HUES6 (cell line): Measurements from ENCODE around the gene MGAT3.

Experiments used
- H3K27ac ChIP-seq: 2 replicates; pipeline ENCODE4 v1.7.0; 2013; ENCODE audit warnings: low read depth, mild to moderate bottlenecking, low read length, inconsistent platforms
- H3K27me3 ChIP-seq: 2 replicates; pipeline ENCODE4 v1.6.1; 2013; ENCODE audit warnings: low read length; ENCODE audit not compliant: control insufficient read depth, insufficient read depth
- H3K36me3 ChIP-seq: 2 replicates; pipeline ENCODE4 v1.6.1; 2013; ENCODE audit warnings: low read length; ENCODE audit not compliant: control insufficient read depth, insufficient read depth
- H3K4me1 ChIP-seq: 2 replicates; pipeline ENCODE4 v1.6.1; 2013; ENCODE audit warnings: low read length; ENCODE audit not compliant: control insufficient read depth, insufficient read depth
- H3K4me3 ChIP-seq: 2 replicates; pipeline ENCODE4 v1.5.1; 2013; ENCODE audit warnings: low read depth, low read length
- H3K9ac ChIP-seq: one replicate; pipeline ENCODE4 v1.6.1; 2013; ENCODE audit warnings: mild to moderate bottlenecking, low read length
- H3K9me3 ChIP-seq: 2 replicates; pipeline ENCODE4 v1.6.1; 2013; ENCODE audit warnings: low read depth, low read length; ENCODE audit not compliant: control insufficient read depth, insufficient read depth

MGAT3 gene

DNA sequence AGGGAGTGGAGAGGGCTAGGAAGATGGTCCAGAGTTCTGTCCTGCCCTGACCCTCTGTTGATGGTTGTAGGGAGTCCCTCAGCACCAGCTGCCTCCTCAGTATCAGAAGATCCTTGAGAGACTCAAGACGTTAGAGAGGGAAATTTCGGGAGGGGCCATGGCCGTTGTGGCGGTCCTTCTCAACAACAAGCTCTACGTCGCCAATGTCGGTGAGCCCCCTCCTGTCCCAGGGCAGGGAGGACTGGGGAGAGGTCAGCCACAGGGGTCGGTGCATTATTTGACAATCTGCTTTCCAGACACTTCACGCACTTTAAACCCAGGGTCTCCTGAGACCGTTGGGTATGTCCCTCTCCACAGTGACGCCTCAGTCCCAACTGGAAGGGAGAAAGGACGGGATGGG, 39.2 kb upstream of the MGAT3 start:
- H3K4me1 ChIP-seq: no peaks in the 10 kb centered on the region
- peaks cover 74% of the 10 kb centered on the region for H3K36me3 ChIP-seq
- no peak overlapping the region for H3K9ac ChIP-seq
- H3K4me3 ChIP-seq: no peak overlapping the region
- H3K27me3 ChIP-seq: no peaks in the 10 kb centered on the region
- no peak overlapping the region for H3K27ac ChIP-seq
- no peaks in the 10 kb centered on the region for H3K9me3 ChIP-seq

DNA sequence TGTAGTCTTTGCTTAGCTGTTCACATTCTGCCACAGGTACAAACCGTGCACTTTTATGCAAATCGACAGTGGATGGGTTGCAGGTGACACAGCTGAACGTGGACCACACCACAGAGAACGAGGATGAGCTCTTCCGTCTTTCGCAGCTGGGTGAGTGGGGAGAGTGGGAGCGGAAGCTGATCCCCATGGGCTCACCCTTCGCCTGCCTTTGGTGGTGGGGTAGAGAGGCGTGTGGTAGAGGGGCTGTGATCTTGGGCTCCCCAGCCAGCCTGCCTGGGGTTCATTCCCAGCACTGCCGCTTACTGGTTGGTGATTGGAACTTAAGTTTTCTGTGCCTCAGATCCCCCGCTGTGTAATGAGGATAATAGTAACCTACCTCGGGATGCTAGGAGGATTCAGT, 38.1 kb upstream of the MGAT3 start:
- no peak overlapping the region for H3K9ac ChIP-seq
- no peaks in the 10 kb centered on the region for H3K9me3 ChIP-seq
- H3K4me3 ChIP-seq: no peak overlapping the region
- no peaks in the 10 kb centered on the region for H3K4me1 ChIP-seq
- H3K27ac ChIP-seq: no peak overlapping the region
- H3K27me3 ChIP-seq: no peaks in the 10 kb centered on the region
- peaks cover 80% of the 10 kb centered on the region for H3K36me3 ChIP-seq

DNA sequence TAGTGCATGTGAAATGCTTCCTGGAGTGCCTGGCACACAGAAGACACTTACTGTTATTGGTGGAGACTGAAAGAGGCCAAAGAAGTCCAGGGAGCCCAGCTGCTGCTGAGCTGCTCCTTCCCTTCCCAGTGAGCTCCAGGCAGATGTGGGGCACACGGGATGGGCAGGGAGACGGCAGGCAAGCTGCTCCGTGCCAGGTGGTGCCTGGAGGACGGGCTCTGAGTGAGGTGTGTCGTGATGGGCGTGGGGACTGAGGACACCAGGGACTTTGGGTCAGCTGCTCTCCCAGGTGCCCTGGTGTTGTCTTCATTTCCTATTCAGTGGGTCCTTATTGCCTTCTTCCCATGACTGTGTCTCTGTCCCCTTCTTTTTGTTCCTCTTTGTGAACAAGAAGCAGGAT, 37.7 kb upstream of the MGAT3 start:
- H3K9ac ChIP-seq: no peak overlapping the region
- H3K4me3 ChIP-seq: no peak overlapping the region
- peaks cover 84% of the 10 kb centered on the region for H3K36me3 ChIP-seq
- no peaks in the 10 kb centered on the region for H3K9me3 ChIP-seq
- H3K27me3 ChIP-seq: no peaks in the 10 kb centered on the region
- H3K27ac ChIP-seq: no peak overlapping the region
- no peaks in the 10 kb centered on the region for H3K4me1 ChIP-seq

DNA sequence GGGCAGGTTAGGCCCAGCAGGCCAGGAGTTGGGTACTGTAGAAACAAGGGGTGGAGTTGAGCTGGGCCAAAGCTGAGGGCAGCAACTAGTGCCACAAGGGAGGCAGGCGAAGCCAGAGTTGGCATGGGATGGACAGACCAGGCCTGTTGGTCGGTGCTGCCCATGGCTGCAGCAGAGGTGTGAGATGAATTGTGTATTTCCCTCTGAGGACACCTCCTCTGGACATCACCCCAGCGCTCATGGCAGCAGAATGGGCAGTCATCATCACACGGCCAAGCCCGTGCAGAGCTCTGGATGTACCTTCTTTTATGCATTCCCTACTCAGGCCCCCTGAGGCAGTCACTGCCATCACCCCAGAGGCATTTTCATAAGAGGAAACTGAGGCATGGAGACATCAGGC, 36.9 kb upstream of the MGAT3 start:
- Histone ChIP-seq H3K9ac (no peak overlapping the region), H3K4me3 (no peak overlapping the region), H3K27ac (no peak overlapping the region), H3K4me1 (no peaks in the 10 kb centered on the region), H3K36me3 (peaks cover 86% of the 10 kb centered on the region), H3K9me3 (no peaks in the 10 kb centered on the region), H3K27me3 (no peaks in the 10 kb centered on the region)

DNA sequence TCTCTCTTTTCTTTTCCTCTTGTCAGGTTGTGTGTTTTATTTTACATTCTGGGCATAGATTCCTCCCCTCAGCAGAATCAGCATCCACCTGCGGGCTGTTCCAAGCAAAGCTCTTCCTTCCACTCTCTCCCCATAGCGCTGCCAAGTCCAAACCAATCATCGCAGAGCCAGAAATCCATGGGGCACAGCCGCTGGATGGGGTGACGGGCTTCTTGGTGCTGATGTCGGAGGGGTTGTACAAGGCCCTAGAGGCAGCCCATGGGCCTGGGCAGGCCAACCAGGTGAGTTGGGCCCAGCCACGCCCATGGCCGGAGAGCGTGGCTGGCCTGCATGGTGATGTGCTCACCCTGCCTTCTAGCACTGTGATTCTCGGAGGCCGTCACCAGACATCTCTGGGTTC, 35.1 kb upstream of the MGAT3 start:
- H3K36me3 ChIP-seq: peaks cover 77% of the 10 kb centered on the region

DNA sequence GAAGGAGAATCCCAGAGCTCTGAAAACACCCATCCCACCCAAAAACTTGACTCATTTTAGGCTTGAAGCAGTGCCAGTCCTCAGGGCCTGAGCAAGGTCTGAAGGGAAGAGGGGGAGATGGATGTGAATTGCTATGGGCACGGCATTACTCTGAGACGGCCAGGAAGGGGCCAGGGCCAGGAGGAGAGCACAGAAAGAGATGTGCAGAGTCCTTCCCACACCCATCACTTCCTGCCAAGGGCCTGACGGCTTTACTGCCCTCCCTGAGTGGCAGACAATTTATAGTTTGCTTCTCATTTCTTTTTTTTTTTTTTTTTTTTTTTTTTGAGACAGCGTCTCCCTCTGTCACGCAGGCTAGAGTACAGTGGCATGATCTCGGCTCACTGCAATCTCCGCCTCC, 34.7 kb upstream of the MGAT3 start:
- H3K4me3 ChIP-seq: no peak overlapping the region
- H3K27me3 ChIP-seq: no peaks in the 10 kb centered on the region
- no peaks in the 10 kb centered on the region for H3K9me3 ChIP-seq
- H3K36me3 ChIP-seq: peaks cover 77% of the 10 kb centered on the region
- H3K4me1 ChIP-seq: peaks cover 10% of the 10 kb centered on the region; the same call in 1 of the 2 replicates
- H3K9ac ChIP-seq: no peak overlapping the region
- no peak overlapping the region for H3K27ac ChIP-seq

More for the DNA sequence above, 35.1 kb upstream of the MGAT3 start:
- Histone ChIP-seq H3K9me3 (no peaks in the 10 kb centered on the region), H3K27ac (no peak overlapping the region), H3K27me3 (no peaks in the 10 kb centered on the region), H3K4me1 (peaks cover 6% of the 10 kb centered on the region; the same call in 1 of the 2 replicates), H3K4me3 (no peak overlapping the region), H3K9ac (no peak overlapping the region)

DNA sequence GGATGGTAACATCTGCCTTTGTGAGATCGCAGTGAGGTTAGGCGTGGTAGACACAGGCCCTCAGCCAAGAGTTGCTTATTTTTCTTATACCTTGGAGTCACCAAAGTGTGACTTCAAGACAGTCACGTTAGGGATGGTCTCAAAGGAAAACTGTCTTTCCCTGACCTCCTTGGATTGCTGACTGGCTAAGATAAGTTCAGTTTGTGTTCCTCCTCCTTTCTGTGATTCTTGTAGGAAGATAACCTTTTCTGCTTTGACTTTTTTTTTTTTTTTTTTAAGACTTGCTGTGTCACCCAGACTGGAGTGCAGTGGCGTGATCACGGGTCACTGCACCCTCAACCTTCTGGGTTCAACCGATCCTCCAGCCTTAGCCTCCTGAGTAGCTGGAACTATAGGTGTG, 34.1 kb upstream of the MGAT3 start:
- peaks cover 17% of the 10 kb centered on the region for H3K4me1 ChIP-seq
- peaks cover 77% of the 10 kb centered on the region for H3K36me3 ChIP-seq
- no peak overlapping the region for H3K27ac ChIP-seq
- no peaks in the 10 kb centered on the region for H3K9me3 ChIP-seq
- no peak overlapping the region for H3K4me3 ChIP-seq
- no peak overlapping the region for H3K9ac ChIP-seq
- H3K27me3 ChIP-seq: no peaks in the 10 kb centered on the region

DNA sequence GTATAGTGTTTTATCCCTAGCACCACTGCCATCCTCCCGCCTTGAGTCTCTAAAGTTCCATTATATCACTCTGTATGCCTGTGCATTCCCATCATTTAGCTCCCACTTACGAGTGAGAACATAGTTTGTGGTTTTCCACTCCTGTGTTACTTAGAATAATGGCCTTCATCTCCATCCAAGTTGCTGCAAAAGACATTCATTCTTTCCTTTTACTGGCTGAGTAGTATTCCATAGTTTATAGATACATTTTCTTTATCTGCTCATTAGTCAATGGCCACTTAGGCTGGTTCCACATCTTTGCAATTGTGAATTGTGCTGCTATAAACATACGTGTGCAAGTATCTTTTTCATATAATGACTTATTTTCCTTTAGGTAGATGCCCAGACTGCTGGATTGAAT, 32.8 kb upstream of the MGAT3 start:
- Histone ChIP-seq H3K27ac (no peak overlapping the region), H3K36me3 (peaks cover 67% of the 10 kb centered on the region), H3K4me3 (no peak overlapping the region), H3K9me3 (no peaks in the 10 kb centered on the region), H3K27me3 (no peaks in the 10 kb centered on the region), H3K4me1 (peaks cover 29% of the 10 kb centered on the region), H3K9ac (no peak overlapping the region)

DNA sequence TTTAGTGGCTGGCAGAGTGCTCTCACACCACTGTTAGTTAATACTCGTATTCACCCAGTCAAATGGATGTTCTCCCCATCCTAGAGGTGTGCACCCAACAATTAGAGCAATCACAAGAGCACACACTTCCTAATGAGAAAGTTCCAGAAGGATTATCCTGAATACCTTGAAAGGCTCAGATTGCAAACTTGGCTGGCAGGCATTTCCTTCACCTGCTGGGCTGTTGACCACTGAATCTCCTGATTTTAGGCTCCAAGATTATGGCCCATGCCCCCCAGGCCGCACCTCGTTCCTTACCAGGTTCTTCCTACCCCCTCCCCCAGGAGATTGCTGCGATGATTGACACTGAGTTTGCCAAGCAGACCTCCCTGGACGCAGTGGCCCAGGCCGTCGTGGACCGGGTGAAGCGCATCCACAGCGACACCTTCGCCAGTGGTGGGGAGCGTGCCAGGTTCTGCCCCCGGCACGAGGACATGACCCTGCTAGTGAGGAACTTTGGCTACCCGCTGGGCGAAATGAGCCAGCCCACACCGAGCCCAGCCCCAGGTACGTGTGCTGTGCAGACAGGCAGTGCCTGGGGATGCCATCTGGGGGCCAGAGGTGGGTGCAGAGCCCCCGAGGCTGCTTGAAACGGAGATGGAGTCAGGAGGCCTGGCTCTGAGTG, 30.3 kb upstream of the MGAT3 start:
- Histone ChIP-seq H3K27ac (no peak overlapping the region), H3K4me3 (no peak overlapping the region), H3K27me3 (no peaks in the 10 kb centered on the region), H3K4me1 (peaks cover 44% of the 10 kb centered on the region), H3K9ac (no peak overlapping the region), H3K9me3 (no peaks in the 10 kb centered on the region), H3K36me3 (peaks cover 58% of the 10 kb centered on the region)

DNA sequence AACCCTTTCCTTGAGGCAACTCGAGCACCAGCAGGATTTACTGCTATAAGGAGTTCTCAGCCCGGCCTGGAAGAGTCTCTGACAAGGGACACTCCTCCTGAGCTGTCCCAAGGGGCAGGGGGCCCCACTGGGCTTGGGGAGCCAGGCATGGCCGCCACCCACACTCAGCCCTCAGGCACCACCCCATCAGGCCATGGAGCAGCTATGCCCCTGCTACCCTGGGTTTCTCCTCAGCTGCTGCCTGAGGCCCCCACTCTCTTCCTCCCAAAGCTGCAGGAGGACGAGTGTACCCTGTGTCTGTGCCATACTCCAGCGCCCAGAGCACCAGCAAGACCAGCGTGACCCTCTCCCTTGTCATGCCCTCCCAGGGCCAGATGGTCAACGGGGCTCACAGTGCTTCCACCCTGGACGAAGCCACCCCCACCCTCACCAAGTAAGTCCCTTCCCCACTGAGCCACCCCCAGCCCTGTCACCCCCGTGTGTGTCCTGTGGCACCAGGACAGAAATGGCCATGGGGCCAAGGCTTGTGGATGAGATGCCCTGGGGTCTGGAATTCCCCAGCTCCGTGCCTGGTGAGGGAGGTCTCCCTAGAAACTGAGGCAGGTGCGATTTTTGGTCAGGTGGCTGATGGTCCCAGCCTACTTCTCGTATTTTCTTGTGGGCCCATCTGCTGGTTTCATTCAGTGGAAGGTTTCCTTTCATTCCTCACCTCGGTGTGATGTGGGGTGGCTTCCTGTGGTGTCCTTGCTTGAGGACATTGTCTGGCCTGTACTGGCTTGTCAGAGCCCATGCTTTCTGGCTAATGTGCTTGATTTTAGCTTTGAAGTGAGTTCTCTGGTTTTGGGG, 28.8 kb upstream of the MGAT3 start:
- H3K27me3 ChIP-seq: no peaks in the 10 kb centered on the region
- peak overlapping the region; percentile 27 for H3K9ac ChIP-seq
- peaks cover 59% of the 10 kb centered on the region for H3K36me3 ChIP-seq
- H3K4me1 ChIP-seq: peaks cover 44% of the 10 kb centered on the region
- H3K4me3 ChIP-seq: no peak overlapping the region; the same call in 1 of the 2 replicates
- H3K27ac ChIP-seq: peak overlapping the region; percentile 59; the same call in 1 of the 2 replicates
- H3K9me3 ChIP-seq: no peaks in the 10 kb centered on the region

DNA sequence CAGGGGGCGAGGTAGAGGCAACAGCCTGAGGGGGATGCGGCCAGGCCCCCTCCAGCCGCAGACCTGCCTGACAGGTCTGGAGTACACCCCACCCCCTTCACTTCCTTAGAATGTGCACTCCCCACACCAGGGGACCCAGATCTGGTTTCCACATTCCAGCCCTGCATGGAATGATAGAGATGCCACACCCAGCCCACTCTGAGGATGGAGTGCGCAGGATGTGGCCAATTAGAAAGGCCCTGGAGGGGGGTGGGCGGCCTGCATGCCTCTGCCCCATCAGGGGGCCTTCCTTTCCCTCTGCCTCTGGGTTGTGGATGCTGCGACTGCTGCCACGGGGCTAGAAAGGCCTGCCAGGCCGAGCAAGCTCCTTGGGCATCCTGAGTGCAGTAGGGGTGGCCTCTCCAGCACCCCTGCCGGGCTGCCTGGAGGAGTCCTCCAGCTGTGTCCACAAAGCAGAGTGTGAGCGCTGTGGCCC, 28.2 kb upstream of the MGAT3 start:
- peaks cover 44% of the 10 kb centered on the region for H3K4me1 ChIP-seq
- no peaks in the 10 kb centered on the region for H3K9me3 ChIP-seq
- no peaks in the 10 kb centered on the region for H3K27me3 ChIP-seq
- H3K9ac ChIP-seq: peak overlapping the region; percentile 56
- peak overlapping the region; percentile 84; the same call in 1 of the 2 replicates for H3K27ac ChIP-seq
- H3K4me3 ChIP-seq: peak overlapping the region; percentile 0
- peaks cover 57% of the 10 kb centered on the region for H3K36me3 ChIP-seq
